ENCODE data around the gene SH2D2A. TPM values are rescaled to one million over a fixed set of nuclear protein-coding genes. Genes with fewer than 3 reads are reported as not detected.

SH2D2A gene
- total and polyA plus RNA-seq, 2 experiments from 2014 or later, result 0.43 TPM; not detected in 1

DNA sequence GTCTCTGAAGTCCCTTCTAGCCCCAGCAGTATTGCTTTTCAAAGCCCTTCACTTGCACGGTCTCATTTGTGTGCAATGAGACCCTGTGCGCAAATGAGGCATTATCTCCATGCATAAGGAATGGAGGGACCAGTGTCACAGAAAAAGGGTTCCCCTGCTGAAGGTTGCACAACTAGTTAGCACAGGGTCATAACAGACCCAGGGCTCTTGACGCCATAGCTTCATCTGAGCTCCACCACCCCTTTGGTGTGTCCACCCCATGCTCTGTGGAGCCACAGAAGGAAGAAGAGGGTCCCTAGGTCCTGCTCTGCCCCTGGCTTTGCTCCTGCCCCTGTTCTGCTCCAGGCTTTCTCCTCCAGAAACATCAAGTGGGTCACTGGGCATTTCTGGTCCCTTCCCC is 12.6 kb downstream of the SH2D2A start:
- H3K4me3 ChIP-seq, result no peak overlapping the region
- DNase-seq, result no peak
- no peak overlapping the region for H2AFZ ChIP-seq
- no peaks in the 10 kb centered on the region for H3K79me2 ChIP-seq (ENCODE audit: insufficient read depth)
- H3K4me1 ChIP-seq (ENCODE audit: insufficient read depth), result peaks cover 32% of the 10 kb centered on the region
- H3K36me3 ChIP-seq (ENCODE audit: low read depth), result peaks cover 6% of the 10 kb centered on the region
- H3K9ac ChIP-seq, result no peak overlapping the region
- no peaks in the 10 kb centered on the region for H3K9me2 ChIP-seq (ENCODE audit: insufficient read depth)
- in situ Hi-C loops (cut with MboI), result no loop called here
- H3F3A ChIP-seq (ENCODE audit: insufficient read depth), result peaks cover 37% of the 10 kb centered on the region
- no peak overlapping the region for H3K27ac ChIP-seq
- WGBS, 2 experiments (ENCODE audit: low coverage in 1 of 2, low lambda C conversion rate in 2 of 2, missing lambda C conversion rate in 2 of 2), result 75 to 76% methylated on average over 3 of the region's 3 CpGs
- H3K9me3 ChIP-seq (ENCODE audit: low read depth), result no peaks in the 10 kb centered on the region
- no peak overlapping the region for H3K4me2 ChIP-seq (ENCODE audit: unreplicated experiment)
- no peaks in the 10 kb centered on the region for H3K27me3 ChIP-seq (replicated peaks; ENCODE audit: insufficient read depth)
- no peak for TF ChIP-seq EZH2phosphoT487 (IDR thresholded peaks at IDR 0.05; ENCODE audit: insufficient read depth, low read depth)
- H4K20me1 ChIP-seq (ENCODE audit: insufficient read depth), result no peaks in the 10 kb centered on the region

DNA sequence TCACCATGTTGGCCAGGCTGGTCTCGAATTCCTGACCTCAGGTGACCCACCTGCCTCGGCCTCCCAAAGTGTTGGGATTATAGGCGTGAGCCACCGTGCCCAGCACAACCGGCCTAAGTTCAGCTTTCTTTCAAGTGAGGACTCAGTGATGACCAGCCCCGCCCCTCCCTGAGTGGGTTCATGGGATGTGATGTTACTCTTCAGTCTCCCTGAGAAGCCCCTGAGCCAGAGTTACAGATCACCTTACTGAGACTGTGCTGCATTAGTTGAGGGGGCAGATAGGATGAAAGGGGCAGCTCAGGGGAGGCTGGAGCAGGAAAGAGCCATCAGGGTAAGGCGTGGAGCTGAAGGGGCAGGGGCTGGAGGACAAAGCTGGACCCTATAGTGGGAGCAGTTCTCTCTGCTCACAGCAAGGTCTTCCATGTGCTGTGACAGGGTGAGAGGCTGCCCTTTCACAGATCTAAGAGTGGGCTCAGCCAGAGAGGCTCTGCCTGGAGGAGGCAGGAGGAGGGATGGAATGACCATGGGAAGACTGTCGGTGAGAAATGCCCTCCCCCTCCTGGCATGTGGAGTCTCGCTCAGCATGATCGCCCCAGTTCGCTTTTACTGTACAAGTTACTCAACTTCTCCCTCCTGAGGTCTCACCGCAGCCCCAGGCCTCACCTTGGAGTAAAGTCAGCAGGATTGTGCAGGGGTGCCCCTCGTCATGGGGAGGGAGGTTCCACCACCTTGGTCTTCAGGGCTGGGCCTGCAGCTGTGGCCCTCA is 13.4 kb downstream of the SH2D2A start:
- H4K20me1 ChIP-seq (ENCODE audit: insufficient read depth), result no peaks in the 10 kb centered on the region
- no peaks in the 10 kb centered on the region for H3K79me2 ChIP-seq (ENCODE audit: insufficient read depth)
- DNase-seq, result no peak
- H3F3A ChIP-seq (ENCODE audit: insufficient read depth), result peaks cover 41% of the 10 kb centered on the region
- H3K27ac ChIP-seq, result no peak overlapping the region
- H3K4me2 ChIP-seq (ENCODE audit: unreplicated experiment), result no peak overlapping the region
- peaks cover 38% of the 10 kb centered on the region for H3K4me1 ChIP-seq (ENCODE audit: insufficient read depth)
- 96 to 97% methylated on average over 13 of the region's 13 CpGs for WGBS, 2 experiments (ENCODE audit: low coverage in 1 of 2, low lambda C conversion rate in 2 of 2, missing lambda C conversion rate in 2 of 2)
- TF ChIP-seq EZH2phosphoT487 (IDR thresholded peaks at IDR 0.05; ENCODE audit: insufficient read depth, low read depth) (no peak), EZH2 (IDR thresholded peaks at IDR 0.05; ENCODE audit: insufficient read depth, poor library complexity, severe bottlenecking) (no peak)
- H3K9me2 ChIP-seq (ENCODE audit: insufficient read depth), result no peaks in the 10 kb centered on the region
- H3K9me3 ChIP-seq (ENCODE audit: low read depth), result no peaks in the 10 kb centered on the region
- no peak overlapping the region for H2AFZ ChIP-seq
- H3K4me3 ChIP-seq, result no peak overlapping the region
- in situ Hi-C loops (cut with MboI), result no loop called here
- H3K27me3 ChIP-seq (replicated peaks; ENCODE audit: insufficient read depth), result no peaks in the 10 kb centered on the region
- peaks cover 10% of the 10 kb centered on the region for H3K36me3 ChIP-seq (ENCODE audit: low read depth)
- H3K9ac ChIP-seq, result no peak overlapping the region

DNA sequence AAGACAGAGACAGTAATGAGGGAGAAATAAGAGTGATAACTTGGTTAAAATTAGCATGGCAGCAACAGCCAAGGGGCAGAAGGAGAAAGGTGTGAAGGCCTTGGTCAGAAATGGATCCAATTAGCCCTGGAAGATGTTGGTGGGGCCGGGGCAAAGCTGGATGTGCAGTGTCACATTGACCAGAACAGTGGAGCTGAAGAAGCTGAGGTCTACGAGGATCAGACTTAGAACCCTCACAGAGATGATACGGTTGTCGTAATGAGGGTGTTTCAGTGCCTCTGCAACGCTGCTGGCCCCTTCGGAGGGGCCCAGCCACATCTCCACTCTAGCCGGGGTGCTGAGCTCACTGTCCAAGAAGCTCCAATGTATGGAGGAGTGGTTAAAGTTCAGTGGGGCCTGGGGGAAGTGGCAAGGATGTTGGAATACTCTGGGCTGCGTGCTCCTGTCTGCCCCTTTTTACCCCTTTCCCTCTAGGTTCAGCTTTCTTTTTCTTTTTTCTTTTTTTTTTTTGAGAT is 14.2 kb downstream of the SH2D2A start:
- DNase-seq, result no peak
- H3K4me1 ChIP-seq (ENCODE audit: insufficient read depth), result peaks cover 42% of the 10 kb centered on the region
- WGBS, 2 experiments (ENCODE audit: low coverage in 1 of 2, low lambda C conversion rate in 2 of 2, missing lambda C conversion rate in 2 of 2), result 94 to 97% methylated on average over 8 of the region's 8 CpGs
- in situ Hi-C loops (cut with MboI), result no loop called here
- H3K9me2 ChIP-seq (ENCODE audit: insufficient read depth), result no peaks in the 10 kb centered on the region
- TF ChIP-seq EZH2phosphoT487 (IDR thresholded peaks at IDR 0.05; ENCODE audit: insufficient read depth, low read depth), result no peak
- no peak for TF ChIP-seq EZH2 (IDR thresholded peaks at IDR 0.05; ENCODE audit: insufficient read depth, poor library complexity, severe bottlenecking)
- no peaks in the 10 kb centered on the region for H3K79me2 ChIP-seq (ENCODE audit: insufficient read depth)
- H4K20me1 ChIP-seq (ENCODE audit: insufficient read depth), result no peaks in the 10 kb centered on the region
- no peaks in the 10 kb centered on the region for H3K9me3 ChIP-seq (ENCODE audit: low read depth)
- H3K36me3 ChIP-seq (ENCODE audit: low read depth), result peaks cover 17% of the 10 kb centered on the region
- H3K4me3 ChIP-seq, result no peak overlapping the region
- H3K9ac ChIP-seq, result 0 out of 2 replicates have a peak overlapping the region, but pooled peaks have one; percentile 29
- H3K4me2 ChIP-seq (ENCODE audit: unreplicated experiment), result peak overlapping the region; percentile 58
- peak overlapping the region; percentile 76; the same call in 1 of the 2 replicates for H3K27ac ChIP-seq
- H3F3A ChIP-seq (ENCODE audit: insufficient read depth), result peaks cover 49% of the 10 kb centered on the region
- no peaks in the 10 kb centered on the region for H3K27me3 ChIP-seq (replicated peaks; ENCODE audit: insufficient read depth)
- no peak overlapping the region for H2AFZ ChIP-seq

DNA sequence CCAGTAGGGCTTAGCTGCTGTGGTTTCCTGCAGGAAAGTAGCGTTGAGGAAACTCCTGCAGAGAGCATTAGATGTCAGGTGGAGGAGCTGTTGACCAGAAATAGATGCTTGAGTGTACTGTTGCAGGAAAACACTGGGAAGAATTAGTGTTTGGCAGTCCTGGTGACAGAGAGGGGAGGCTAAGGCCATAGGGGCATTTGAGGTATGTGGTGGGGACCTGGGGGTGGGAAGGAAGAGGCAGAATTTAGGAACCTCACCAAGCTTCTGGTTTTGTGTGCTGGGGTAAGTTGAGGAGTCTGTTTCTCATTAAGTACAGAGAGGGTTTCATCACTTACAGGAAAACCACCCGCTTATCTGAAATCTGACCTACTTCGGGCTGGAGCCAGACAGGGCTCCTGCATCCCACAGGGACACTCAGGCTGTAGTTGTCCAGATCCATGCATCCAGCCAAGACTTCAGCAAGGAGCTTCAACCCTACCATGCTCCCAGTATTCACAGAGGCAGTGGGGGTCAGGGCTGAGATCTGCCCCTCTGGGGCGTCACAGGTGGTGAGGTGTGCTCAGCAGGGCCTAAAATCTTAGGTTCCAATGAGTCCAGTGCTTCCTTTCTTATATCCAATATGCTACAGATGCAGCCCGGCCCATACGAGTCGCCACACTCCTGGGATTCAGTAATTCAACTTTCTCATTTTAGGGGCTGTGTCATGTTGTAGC is 15.1 kb downstream of the SH2D2A start:
- H4K20me1 ChIP-seq (ENCODE audit: insufficient read depth), result no peaks in the 10 kb centered on the region
- no peaks in the 10 kb centered on the region for H3K27me3 ChIP-seq (replicated peaks; ENCODE audit: insufficient read depth)
- peaks cover 57% of the 10 kb centered on the region for H3F3A ChIP-seq (ENCODE audit: insufficient read depth)
- H3K27ac ChIP-seq, result peak overlapping the region; percentile 76
- peaks cover 42% of the 10 kb centered on the region for H3K4me1 ChIP-seq (ENCODE audit: insufficient read depth)
- H3K9me2 ChIP-seq (ENCODE audit: insufficient read depth), result no peaks in the 10 kb centered on the region
- H2AFZ ChIP-seq, result no peak overlapping the region
- no peaks in the 10 kb centered on the region for H3K9me3 ChIP-seq (ENCODE audit: low read depth)
- peaks cover 19% of the 10 kb centered on the region for H3K36me3 ChIP-seq (ENCODE audit: low read depth)
- in situ Hi-C loops (cut with MboI), result no loop called here
- DNase-seq, result peak; percentile 86
- H3K4me3 ChIP-seq, result no peak overlapping the region
- H3K9ac ChIP-seq, result peak overlapping the region; percentile 29; the same call in 1 of the 2 replicates
- H3K79me2 ChIP-seq (ENCODE audit: insufficient read depth), result no peaks in the 10 kb centered on the region
- peak overlapping the region; percentile 58 for H3K4me2 ChIP-seq (ENCODE audit: unreplicated experiment)
- 41 to 42% methylated on average over 7 of the region's 7 CpGs for WGBS, 2 experiments (ENCODE audit: low coverage in 1 of 2, low lambda C conversion rate in 2 of 2, missing lambda C conversion rate in 2 of 2)
- TF ChIP-seq EZH2phosphoT487 (IDR thresholded peaks at IDR 0.05; ENCODE audit: insufficient read depth, low read depth), result peak; percentile 69; the same call in 1 of the 2 replicates
- TF ChIP-seq EZH2 (IDR thresholded peaks at IDR 0.05; ENCODE audit: insufficient read depth, poor library complexity, severe bottlenecking), result no peak
